Suprapubic skin (tissue), 4 donors: ENCODE data around the gene IRS2. TPM values are rescaled to one million over a fixed set of nuclear protein-coding genes. Genes with fewer than 3 reads are reported as not detected.

ENCODE experiments used
- DNase-seq, 2 donors: peaks; one replicate each; pipeline ENCODE4 v3.0.0-alpha.2; 2019; ENCODE audit warnings: low spot score in 2 of 2
- H3K27ac ChIP-seq: fragments of 200-600 bp; sonication (generic); one replicate; pipeline ENCODE4 v1.5.1; 2019
- H3K27me3 ChIP-seq: fragments of 200-600 bp; sonication (generic); one replicate; pipeline ENCODE4 v1.5.1; 2019
- H3K36me3 ChIP-seq: fragments of 200-600 bp; sonication (generic); one replicate; pipeline ENCODE4 v1.5.1; 2019
- H3K4me1 ChIP-seq: fragments of 200-600 bp; sonication (generic); one replicate; pipeline ENCODE4 v1.5.1; 2019
- H3K4me3 ChIP-seq: fragments of 200-600 bp; sonication (generic); one replicate; pipeline ENCODE4 v1.5.1; 2019; ENCODE audit warnings: mild to moderate bottlenecking
- H3K9me3 ChIP-seq: fragments of 200-600 bp; sonication (generic); one replicate; pipeline ENCODE4 v1.5.1; 2019
- CTCF ChIP-seq, 2 donors: fragments of 200-600 bp in 1 of 2; fragments of 450-650 bp in 1 of 2; sonication (generic) in 1 of 2; IDR thresholded peaks; one replicate each; pipeline ENCODE4 v1.5.1; 2016 to 2019; ENCODE audit warnings: antibody characterized with exemption in 2 of 2, mild to moderate bottlenecking in 1 of 2, moderate library complexity in 1 of 2
- EP300 ChIP-seq: sonication (generic); formaldehyde crosslinking; IDR thresholded peaks from one replicate; pipeline ENCODE4 v1.6.1; 2017; ENCODE audit warnings: antibody characterized with exemption
- POLR2A ChIP-seq, 2 donors: fragments of 450-650 bp; IDR thresholded peaks; one replicate each; pipeline ENCODE4 v1.6.1; 2017; ENCODE audit warnings: antibody characterized with exemption in 2 of 2, mild to moderate bottlenecking in 2 of 2, moderate library complexity in 2 of 2
- POLR2AphosphoS5 ChIP-seq, 3 donors: sonication (generic); formaldehyde crosslinking; IDR thresholded peaks; one replicate each; pipeline ENCODE4 v1.6.1; 2017; ENCODE audit warnings: antibody characterized with exemption in 3 of 3
- WGBS: methylation state at CpG from one replicate; pipeline ENCODE4 v1.1.5; 2018; 5-methylcytosine and 5-hydroxymethylcytosine counted together
- total RNA-seq, 4 donors: library from RNA; depleted of rRNA; stranded (reverse); fragments of >200 nt; gene quantifications; one replicate each; pipeline ENCODE4 v1.1.0, GENCODE V29; 2016

The IRS2 gene
- total RNA-seq, 4 donors from 2014 or later: 41.1 to 62.5 (median 51.8) TPM

GRCh38 chr13:109816112-109816807, 29.9 kb upstream of the IRS2 start:
- Histone ChIP-seq H3K27me3 (no peaks in the 10 kb centered on the region), H3K9me3 (no peaks in the 10 kb centered on the region), H3K27ac (no peak overlapping the region), H3K4me3 (no peak overlapping the region), H3K36me3 (no peaks in the 10 kb centered on the region), H3K4me1 (peaks cover 15% of the 10 kb centered on the region)
- TF ChIP-seq EP300 (no peak), POLR2AphosphoS5 (IDR thresholded peaks at IDR 0.05) (no peak)
- 52% methylated on average over 5 of the region's 5 CpGs for WGBS
- DNase-seq: no peak

GRCh38 chr13:109815651-109816050, 29.3 kb upstream of the IRS2 start:
- Histone ChIP-seq H3K36me3 (no peaks in the 10 kb centered on the region), H3K27me3 (peaks cover 2% of the 10 kb centered on the region), H3K4me1 (peaks cover 15% of the 10 kb centered on the region), H3K27ac (no peak overlapping the region), H3K4me3 (no peak overlapping the region), H3K9me3 (no peaks in the 10 kb centered on the region)
- no peak for DNase-seq
- TF ChIP-seq POLR2AphosphoS5 (IDR thresholded peaks at IDR 0.05) (no peak), EP300 (no peak), CTCF (IDR thresholded peaks at IDR 0.05) (no peak), POLR2A (IDR thresholded peaks at IDR 0.05) (no peak)
- WGBS: 76% methylated on average over 5 of the region's 5 CpGs

GRCh38 chr13:109813663-109814062, 27.3 kb upstream of the IRS2 start:
- Histone ChIP-seq H3K36me3 (no peaks in the 10 kb centered on the region), H3K4me3 (no peak overlapping the region), H3K27ac (no peak overlapping the region), H3K4me1 (peaks cover 15% of the 10 kb centered on the region), H3K27me3 (peaks cover 2% of the 10 kb centered on the region), H3K9me3 (no peaks in the 10 kb centered on the region)
- no peak for TF ChIP-seq EP300
- no peak for TF ChIP-seq POLR2AphosphoS5 (IDR thresholded peaks at IDR 0.05)
- DNase-seq: no peak

DNA sequence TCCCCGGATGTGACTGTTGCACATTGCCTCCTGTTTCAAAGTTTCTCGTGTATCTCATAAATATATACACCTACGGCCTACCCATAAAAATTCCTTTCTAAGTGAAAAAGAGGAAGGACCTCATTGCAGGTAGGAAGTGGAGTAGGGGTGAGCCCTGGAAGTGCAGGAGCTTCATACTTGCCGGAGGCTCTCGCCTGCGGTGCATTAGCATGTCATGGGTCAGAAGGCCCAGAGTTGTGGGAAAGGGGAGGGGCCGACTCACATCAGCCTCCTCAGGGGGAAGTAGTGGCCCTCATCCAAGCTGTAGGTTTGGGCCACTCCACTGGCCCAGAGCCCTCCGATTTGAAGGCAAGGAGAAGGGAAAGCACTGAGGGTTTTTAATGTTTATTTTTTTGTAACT, 26.0 kb upstream of the IRS2 start:
- H3K27me3 ChIP-seq: peaks cover 2% of the 10 kb centered on the region
- no peaks in the 10 kb centered on the region for H3K9me3 ChIP-seq
- DNase-seq: no peak
- H3K27ac ChIP-seq: no peak overlapping the region
- WGBS: 82% methylated on average over 8 of the region's 8 CpGs
- H3K4me3 ChIP-seq: no peak overlapping the region
- TF ChIP-seq POLR2A (IDR thresholded peaks at IDR 0.05) (no peak), EP300 (no peak), POLR2AphosphoS5 (IDR thresholded peaks at IDR 0.05) (no peak)
- H3K36me3 ChIP-seq: no peaks in the 10 kb centered on the region
- peaks cover 6% of the 10 kb centered on the region for H3K4me1 ChIP-seq

DNA sequence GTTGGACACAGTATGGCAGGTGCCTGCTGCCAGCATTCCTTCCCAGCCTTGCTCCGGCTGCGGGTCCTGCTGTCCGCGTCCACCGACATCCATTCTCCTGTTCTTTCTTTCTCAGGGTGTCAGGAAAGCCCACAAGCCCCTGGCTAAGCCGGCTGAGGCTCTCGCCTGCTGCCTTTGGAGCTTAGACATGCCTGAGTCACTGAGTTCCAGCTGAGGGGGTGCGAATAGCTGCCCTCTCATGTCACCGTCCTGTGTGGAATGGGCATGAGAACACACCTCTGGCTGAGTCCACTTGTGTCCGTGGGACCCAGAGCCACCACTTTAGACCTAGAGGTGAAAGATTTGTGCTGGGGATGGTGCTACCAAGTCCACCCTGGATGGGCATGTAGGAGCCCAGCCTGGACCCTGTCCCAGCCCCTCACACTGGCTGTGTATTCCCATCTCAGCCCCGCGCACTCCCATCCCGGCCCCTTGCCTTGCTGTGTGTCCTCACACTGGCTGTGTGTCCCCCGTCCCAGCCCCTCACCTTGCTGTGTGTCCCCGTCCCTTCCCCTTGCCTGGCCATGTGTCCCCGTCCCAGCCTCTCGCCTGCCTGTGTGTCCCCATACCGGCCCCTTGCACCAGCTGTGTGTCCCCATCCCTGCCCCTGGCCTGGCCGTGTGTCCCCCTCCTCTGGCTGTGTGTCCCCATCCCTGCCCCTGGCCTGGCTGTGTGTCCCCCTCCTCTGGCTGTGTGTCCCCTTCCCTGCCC, 24.6 kb upstream of the IRS2 start:
- Histone ChIP-seq H3K27ac (no peak overlapping the region), H3K4me1 (no peaks in the 10 kb centered on the region), H3K36me3 (no peaks in the 10 kb centered on the region), H3K9me3 (no peaks in the 10 kb centered on the region), H3K4me3 (no peak overlapping the region), H3K27me3 (peaks cover 2% of the 10 kb centered on the region)
- TF ChIP-seq POLR2AphosphoS5 (IDR thresholded peaks at IDR 0.05): no peak
- no peak for TF ChIP-seq CTCF (IDR thresholded peaks at IDR 0.05)
- TF ChIP-seq EP300: no peak
- no peak for TF ChIP-seq POLR2A (IDR thresholded peaks at IDR 0.05)
- WGBS: 91% methylated on average over 18 of the region's 19 CpGs
- DNase-seq: no peak

GRCh38 chr13:109809216-109809932, 23.0 kb upstream of the IRS2 start:
- no peak overlapping the region for H3K4me3 ChIP-seq
- H3K4me1 ChIP-seq: no peaks in the 10 kb centered on the region
- H3K9me3 ChIP-seq: no peaks in the 10 kb centered on the region
- no peak for DNase-seq
- no peaks in the 10 kb centered on the region for H3K36me3 ChIP-seq
- 82% methylated on average over 12 of the region's 14 CpGs for WGBS
- no peak overlapping the region for H3K27ac ChIP-seq
- no peak for TF ChIP-seq POLR2A (IDR thresholded peaks at IDR 0.05)
- no peak for TF ChIP-seq POLR2AphosphoS5 (IDR thresholded peaks at IDR 0.05)
- TF ChIP-seq CTCF (IDR thresholded peaks at IDR 0.05): no peak
- TF ChIP-seq EP300: no peak
- H3K27me3 ChIP-seq: peaks cover 2% of the 10 kb centered on the region
